Embryonic facial prominence (tissue), 1 donor: Measurements from ENCODE around the gene CEP72.

ENCODE experiments used
- DNase-seq: peaks from one replicate; pipeline ENCODE4 v3.0.0-alpha.2; 2016; ENCODE audit errors: extremely low spot score

The CEP72 gene

GRCh38 chr5:658103-658502 is 46.0 kb downstream of the CEP72 start:
- no peak for DNase-seq

DNA sequence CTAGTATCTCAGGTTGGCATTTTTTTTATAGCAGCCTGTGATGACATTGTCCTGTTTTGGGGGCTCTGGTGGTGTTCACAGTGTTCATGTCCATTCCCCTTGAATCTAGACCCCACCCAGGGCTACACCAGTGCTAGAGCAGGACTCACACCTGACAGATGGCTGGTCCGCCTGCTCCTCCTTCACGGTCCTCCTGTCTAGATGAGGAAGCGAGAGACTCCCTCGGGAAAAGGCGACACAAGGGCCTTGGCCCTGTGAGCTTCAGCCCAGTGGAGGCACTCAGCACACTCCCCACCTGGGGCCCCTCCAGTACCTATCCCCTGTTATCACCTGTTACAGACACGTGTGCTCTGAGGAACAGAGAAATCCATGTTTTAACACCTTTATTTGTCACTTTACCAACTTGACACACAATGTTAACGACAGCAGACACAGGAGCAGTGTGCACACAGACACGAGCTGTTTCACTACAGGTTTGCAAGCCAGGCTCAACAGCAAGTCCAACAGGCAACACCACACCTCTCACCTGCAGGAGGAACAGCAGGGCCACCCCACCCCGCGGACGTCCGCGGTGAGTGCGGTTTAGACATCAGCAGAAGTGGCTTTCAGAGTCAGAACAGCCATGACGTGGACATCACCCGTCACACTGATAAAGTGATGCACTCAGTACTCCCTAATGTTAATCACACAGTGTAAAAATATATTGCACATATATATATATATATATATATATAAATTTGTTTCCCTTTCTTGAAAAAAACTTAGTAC is 47.5 kb downstream of the CEP72 start:
- DNase-seq: no peak

- no peak for DNase-seq
These were observed 48.4 kb downstream of the CEP72 start for GRCh38 chr5:660491-661030.

DNA sequence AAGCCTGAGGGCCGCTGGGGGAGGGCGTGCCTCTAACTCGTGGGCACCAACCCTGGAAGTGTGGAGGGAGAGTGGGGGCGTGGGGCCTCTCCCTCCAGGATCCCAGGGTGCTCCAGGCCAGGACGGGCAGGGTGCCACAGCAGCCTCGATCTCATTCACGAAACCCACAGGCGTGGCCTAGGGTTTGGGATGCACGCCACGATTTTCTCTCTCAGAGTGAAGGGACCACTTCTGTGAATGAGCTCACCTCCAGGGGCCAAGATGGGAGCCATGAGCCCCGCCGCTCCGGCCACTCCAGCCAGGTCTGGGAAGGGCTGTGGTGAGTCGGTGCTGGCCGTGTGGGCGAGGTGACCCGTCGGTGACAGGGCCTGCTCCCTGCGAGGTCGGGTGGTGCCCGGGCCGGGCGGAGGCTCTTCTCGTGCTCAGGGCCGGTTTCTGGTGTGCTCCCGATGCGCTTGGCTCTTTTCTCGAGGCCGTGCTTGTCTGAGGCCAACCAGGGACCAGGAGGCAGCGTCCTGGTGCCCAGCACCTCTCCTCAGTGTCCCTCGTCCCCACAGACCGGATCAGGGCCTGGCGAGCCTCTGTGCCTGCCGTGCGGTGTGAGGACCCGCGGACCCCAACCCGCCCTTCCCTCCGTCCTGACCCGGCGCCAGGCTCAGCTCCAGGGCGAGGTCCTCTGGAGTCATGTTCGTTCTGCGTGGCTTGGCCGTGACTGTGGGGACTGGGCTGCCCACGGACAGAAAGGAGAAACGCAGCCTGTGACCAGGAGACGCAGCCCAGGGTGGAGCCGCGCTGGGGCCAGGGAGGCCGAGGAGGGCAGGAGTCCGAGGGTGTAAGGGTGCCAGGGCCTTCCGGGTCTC is 50.0 kb downstream of the CEP72 start:
- DNase-seq: no peak

- DNase-seq: no peak
These were observed 50.8 kb downstream of the CEP72 start for GRCh38 chr5:662751-663435.

GRCh38 chr5:663436-664342 is 51.5 kb downstream of the CEP72 start:
- no peak for DNase-seq

GRCh38 chr5:664343-664993 is 52.3 kb downstream of the CEP72 start:
- DNase-seq: no peak

- no peak for DNase-seq
These were observed 52.8 kb downstream of the CEP72 start for GRCh38 chr5:664994-665360.

DNA sequence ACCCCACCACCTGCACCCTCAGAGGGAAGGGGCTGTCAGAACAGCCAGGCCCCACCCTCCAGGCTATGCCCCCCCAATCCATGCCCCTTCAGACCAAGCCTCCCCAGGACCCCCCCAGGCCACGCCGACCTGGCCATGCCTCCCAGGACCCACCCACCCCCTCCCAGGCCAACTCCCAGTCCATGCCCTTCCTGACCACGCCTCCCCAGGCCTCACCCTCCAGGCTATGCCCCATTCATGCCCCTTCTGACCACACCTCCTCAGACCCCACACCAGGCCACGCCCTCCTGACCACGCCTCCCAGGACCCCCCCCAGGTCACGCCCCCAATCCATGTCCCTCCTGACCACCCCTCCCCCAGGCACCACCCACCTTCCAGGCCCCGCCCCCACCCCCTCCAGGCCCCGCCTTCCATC is 53.4 kb downstream of the CEP72 start:
- DNase-seq: no peak

- no peak for DNase-seq
These were observed 54.0 kb downstream of the CEP72 start for GRCh38 chr5:665956-666711.

DNA sequence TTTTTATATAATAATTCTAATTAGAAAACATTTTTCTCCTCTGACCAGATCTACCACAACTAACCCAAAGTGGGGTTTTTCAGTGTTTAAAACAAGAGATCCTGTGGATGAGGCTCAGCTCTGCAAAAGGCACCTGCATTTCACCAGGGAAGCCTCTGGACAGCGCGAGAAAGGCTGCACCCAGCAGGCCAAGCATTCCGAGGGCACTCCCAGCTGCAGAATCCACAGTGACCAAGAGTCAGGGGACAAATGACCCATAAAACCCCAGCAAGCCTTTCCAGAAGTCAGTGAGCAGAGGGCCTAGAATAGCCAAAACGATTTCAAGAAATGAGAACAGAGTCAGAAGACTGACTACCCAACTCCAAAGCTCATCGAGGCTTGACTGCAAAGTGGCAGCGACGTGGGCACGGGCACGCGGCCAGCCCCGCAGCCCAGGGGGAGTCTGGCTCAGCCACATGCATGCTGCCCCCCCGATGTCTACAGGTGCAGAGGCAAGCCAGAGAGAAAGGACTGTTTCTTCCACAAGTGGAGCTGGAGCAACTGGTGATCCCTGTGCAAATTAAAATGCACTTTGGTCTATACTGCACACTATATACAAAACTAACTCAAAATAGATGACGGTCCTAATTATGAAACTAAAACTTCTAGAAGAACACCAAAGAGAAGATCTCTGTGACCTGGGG is 54.8 kb downstream of the CEP72 start:
- no peak for DNase-seq

GRCh38 chr5:668283-668995 is 56.3 kb downstream of the CEP72 start:
- DNase-seq: no peak

- DNase-seq: no peak
These were observed 57.1 kb downstream of the CEP72 start for GRCh38 chr5:669111-669841.

GRCh38 chr5:669842-670395 is 57.8 kb downstream of the CEP72 start:
- no peak for DNase-seq

GRCh38 chr5:670396-671270 is 58.5 kb downstream of the CEP72 start:
- DNase-seq: no peak

- DNase-seq: peak; percentile 30
These were observed 59.6 kb downstream of the CEP72 start for GRCh38 chr5:671459-672328.
